ENCODE measurements around the gene CPAMD8. TPM values are rescaled to one million over a fixed set of nuclear protein-coding genes. Genes with fewer than 3 reads are reported as not detected.
"Not testable (repeated sequence)": the region's sequence is repeated elsewhere in the genome, so short reads cannot be mapped to it uniquely, and the experiment has no call there.

The CPAMD8 gene
- total RNA-seq, 2 experiments from 2014 or later: not detected

DNA sequence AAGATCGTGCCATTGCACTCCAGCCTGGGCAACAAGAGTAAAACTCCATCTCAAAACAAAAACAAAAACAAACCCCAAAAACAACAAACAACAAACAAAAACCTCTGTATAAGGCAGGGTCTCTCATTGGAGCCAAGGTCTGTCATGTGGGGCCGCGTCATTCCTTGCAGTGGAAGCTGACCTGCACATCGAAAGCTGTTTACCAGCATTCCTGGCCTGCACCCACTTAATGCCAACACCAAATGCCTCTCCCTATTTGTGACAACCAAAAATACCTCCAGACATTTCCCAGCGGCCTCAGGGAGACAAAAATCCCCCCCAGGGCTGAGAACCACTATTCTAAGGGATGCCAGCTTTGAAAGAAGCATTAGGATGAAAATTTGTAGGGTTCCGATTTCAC, 1.2 kb downstream of the CPAMD8 start:
- H3K9me3 Mint-ChIP-seq: peaks cover 15% of the 10 kb centered on the region
- ChIA-PET POLR2A (no interaction called here), CTCF (no interaction called here)
- TF ChIP-seq, protein P1, sequence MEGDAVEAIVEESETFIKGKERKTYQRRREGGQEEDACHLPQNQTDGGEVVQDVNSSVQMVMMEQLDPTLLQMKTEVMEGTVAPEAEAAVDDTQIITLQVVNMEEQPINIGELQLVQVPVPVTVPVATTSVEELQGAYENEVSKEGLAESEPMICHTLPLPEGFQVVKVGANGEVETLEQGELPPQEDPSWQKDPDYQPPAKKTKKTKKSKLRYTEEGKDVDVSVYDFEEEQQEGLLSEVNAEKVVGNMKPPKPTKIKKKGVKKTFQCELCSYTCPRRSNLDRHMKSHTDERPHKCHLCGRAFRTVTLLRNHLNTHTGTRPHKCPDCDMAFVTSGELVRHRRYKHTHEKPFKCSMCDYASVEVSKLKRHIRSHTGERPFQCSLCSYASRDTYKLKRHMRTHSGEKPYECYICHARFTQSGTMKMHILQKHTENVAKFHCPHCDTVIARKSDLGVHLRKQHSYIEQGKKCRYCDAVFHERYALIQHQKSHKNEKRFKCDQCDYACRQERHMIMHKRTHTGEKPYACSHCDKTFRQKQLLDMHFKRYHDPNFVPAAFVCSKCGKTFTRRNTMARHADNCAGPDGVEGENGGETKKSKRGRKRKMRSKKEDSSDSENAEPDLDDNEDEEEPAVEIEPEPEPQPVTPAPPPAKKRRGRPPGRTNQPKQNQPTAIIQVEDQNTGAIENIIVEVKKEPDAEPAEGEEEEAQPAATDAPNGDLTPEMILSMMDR (IDR thresholded peaks at IDR 0.05): no peak
- peaks cover 2% of the 10 kb centered on the region for H3K36me3 Mint-ChIP-seq (ENCODE audit: low read depth)
- intact Hi-C loops (cut with micrococcal nuclease): no loop called here
- DNase-seq: no peak
- no peak overlapping the region for H3K4me3 Mint-ChIP-seq
- no peak overlapping the region for H3K27ac Mint-ChIP-seq
- ATAC-seq: no peak
- peaks cover 39% of the 10 kb centered on the region for H3K27me3 Mint-ChIP-seq
- H3K4me1 Mint-ChIP-seq (ENCODE audit: low read depth): peaks cover 6% of the 10 kb centered on the region

DNA sequence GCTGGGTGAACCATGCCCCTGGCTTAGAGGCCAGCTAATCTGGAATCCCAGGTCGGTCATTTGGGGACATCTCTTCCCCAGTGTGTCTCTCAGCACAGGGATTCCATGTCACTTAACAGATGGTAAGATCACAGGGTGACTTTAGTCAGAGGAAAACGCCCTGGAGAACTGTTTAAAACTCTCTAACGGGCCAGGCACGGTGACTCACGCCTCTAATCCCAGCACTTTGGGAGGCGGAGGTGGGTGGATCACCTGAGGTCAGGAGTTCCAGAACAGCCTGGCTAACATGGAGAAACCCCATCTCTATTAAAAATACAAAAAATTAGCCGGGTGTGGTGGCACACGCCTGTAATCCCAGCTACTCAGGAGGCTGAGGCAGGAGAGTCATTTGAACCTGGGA, 1.7 kb downstream of the CPAMD8 start:
- H3K27ac Mint-ChIP-seq; ATAC-seq; CTCF ChIA-PET; H3K4me1 Mint-ChIP-seq (ENCODE audit: low read depth); intact Hi-C loops (cut with micrococcal nuclease); H3K4me3 Mint-ChIP-seq; POLR2A ChIA-PET; H3K36me3 Mint-ChIP-seq (ENCODE audit: low read depth); DNase-seq: not testable (repeated sequence)
- peaks cover 39% of the 10 kb centered on the region for H3K27me3 Mint-ChIP-seq
- peaks cover 15% of the 10 kb centered on the region for H3K9me3 Mint-ChIP-seq

DNA sequence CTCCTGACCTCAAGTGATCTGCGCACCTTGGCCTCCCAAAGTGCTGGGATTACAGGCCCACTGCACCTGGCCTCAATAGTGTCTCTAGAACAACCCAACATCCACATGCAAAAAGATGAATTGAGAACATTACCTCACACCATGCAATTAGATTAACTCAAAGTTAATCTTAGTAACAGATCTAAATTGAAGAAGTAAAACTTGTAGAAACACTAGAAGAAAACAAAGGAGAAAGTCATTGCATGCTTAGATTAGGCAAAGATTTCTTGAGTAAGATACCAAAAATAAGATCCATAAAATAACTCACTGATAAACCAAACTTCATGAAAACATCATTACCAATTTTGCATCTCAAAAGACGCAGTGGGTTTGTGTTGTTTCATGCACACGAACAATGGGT, 2.8 kb downstream of the CPAMD8 start:
- Mint-ChIP-seq H3K4me1 (ENCODE audit: low read depth) (peaks cover 6% of the 10 kb centered on the region), H3K27ac (no peak overlapping the region), H3K4me3 (no peak overlapping the region), H3K27me3 (peaks cover 36% of the 10 kb centered on the region), H3K36me3 (ENCODE audit: low read depth) (peaks cover 2% of the 10 kb centered on the region), H3K9me3 (peaks cover 15% of the 10 kb centered on the region)
- DNase-seq (no peak), ATAC-seq (no peak)
- intact Hi-C loops (cut with micrococcal nuclease): no loop called here
- TF ChIP-seq, protein P1 (IDR thresholded peaks at IDR 0.05): no peak
- CTCF ChIA-PET: no interaction called here
- POLR2A ChIA-PET: no interaction called here

DNA sequence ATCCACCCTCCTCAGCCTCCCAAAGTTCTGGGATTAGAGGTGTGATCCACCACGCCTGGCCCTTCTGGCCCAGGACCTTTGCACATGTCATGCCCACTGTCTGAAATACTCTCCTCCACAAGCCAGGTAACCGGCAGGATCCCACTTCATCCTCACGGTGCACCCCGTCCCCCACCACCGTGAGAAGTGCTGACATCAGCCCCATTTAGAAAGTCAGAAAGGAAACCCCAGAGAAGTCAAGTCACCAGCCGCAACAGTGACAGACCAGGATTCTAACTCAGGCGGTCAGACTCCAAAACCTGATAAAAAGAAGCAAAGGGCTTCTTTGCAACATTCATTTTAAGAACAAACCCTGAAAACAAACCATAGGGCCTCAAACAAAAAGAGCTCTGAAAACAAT, 3.9 kb downstream of the CPAMD8 start:
- ChIA-PET POLR2A (no interaction called here), CTCF (no interaction called here)
- Mint-ChIP-seq H3K4me1 (ENCODE audit: low read depth) (peaks cover 6% of the 10 kb centered on the region), H3K9me3 (peaks cover 15% of the 10 kb centered on the region), H3K27me3 (peaks cover 26% of the 10 kb centered on the region), H3K27ac (no peak overlapping the region), H3K4me3 (no peak overlapping the region), H3K36me3 (ENCODE audit: low read depth) (peaks cover 2% of the 10 kb centered on the region)
- no peak for ATAC-seq
- no peak for DNase-seq
- intact Hi-C loops (cut with micrococcal nuclease): no loop called here
- TF ChIP-seq, protein P1 (IDR thresholded peaks at IDR 0.05): no peak

DNA sequence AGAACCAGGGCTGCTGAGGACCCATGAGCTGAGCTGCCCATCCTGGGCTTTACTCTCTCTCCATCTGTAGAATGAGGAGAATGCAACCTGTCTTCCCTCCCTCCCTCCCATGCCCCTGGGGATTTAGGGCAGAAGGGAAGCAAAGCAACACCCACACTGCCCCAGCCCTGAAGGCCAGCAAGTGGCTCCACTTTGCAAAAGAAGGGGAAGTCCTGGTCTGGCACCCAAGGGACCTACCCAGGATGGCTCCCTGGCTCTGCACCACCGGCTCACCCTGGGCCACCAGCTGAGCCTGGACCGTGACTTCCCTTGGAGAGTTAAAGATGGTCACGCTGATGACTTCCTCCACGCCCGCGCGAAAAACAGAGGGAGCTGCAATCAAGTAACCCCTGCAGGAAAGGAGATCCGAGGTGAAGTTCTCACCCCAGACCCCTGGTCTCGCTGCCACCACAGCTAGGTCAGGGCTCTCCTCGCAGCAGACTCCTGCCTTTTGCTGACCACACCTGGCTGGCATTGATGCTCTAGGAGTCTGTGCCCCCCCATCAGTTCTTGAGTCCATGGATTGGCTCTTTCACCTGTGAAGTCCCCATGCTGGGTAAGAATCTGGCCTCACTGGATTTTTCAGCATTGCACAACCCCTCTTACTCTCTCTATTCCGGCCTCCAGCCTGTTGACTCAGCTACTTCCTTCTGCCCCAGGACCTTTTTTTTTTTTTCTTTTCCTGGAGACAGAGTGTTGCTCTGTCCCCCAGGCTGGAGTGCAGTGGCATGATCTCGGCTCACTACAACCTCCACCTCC, 4.6 kb downstream of the CPAMD8 start:
- Mint-ChIP-seq H3K9me3 (peaks cover 15% of the 10 kb centered on the region), H3K27me3 (peaks cover 22% of the 10 kb centered on the region), H3K27ac (no peak overlapping the region), H3K36me3 (ENCODE audit: low read depth) (peaks cover 2% of the 10 kb centered on the region), H3K4me1 (ENCODE audit: low read depth) (peaks cover 6% of the 10 kb centered on the region), H3K4me3 (no peak overlapping the region)
- TF ChIP-seq, protein P1 (IDR thresholded peaks at IDR 0.05): no peak
- DNase-seq (no peak), ATAC-seq (no peak)
- intact Hi-C loops (cut with micrococcal nuclease): no loop called here
- CTCF ChIA-PET: interaction anchor here (1.6 kb wide), 1 partner anchor 307 kb away, joined by 4 read pairs; no protein-coding TSS in a partner anchor
- POLR2A ChIA-PET: no interaction called here

Measured in activated CD8-positive, alpha-beta T cell treated with anti-CD3 and anti-CD28 coated beads for 36 hours (primary cell).